Measurements from ENCODE around the gene ZCCHC24.
A peak's percentile ranks its signal among the peaks of the same experiment; 100 is the strongest.

The ZCCHC24 gene

GRCh38 chr10:79398642-79399041 lies 46.8 kb downstream of the ZCCHC24 start:
- Histone ChIP-seq H3K9ac (ENCODE audit: low read length) (no peak overlapping the region), H4K12ac (ENCODE audit: low read depth, low read length) (no peak overlapping the region), H3K9me3 (ENCODE audit: insufficient read depth, low read depth, low read length) (peaks cover 2% of the 10 kb centered on the region), H3K27ac (ENCODE audit: low read depth, low read length) (no peak overlapping the region), H3K36me3 (ENCODE audit: control insufficient read depth in 1 of 2, insufficient read depth in 2 of 2, low read length in 2 of 2) (no peaks in the 10 kb centered on the region), H3K4ac (ENCODE audit: low read depth, low read length) (no peak overlapping the region), H3K27me3 (ENCODE audit: insufficient read depth, low read length) (no peaks in the 10 kb centered on the region), H3K79me2 (ENCODE audit: control insufficient read depth, insufficient read depth, low read length, poor library complexity) (no peaks in the 10 kb centered on the region), H3K4me2 (ENCODE audit: low read length) (no peak overlapping the region), H3K4me3 (ENCODE audit: low read depth, low read length) (no peak overlapping the region), H3K14ac (ENCODE audit: low read length) (no peak overlapping the region), H2AK5ac (ENCODE audit: low read length) (no peak overlapping the region), H4K8ac (ENCODE audit: low read depth, low read length) (no peak overlapping the region), H3K18ac (ENCODE audit: low read length) (no peak overlapping the region), H2BK5ac (ENCODE audit: low read depth, low read length, poor library complexity) (no peak overlapping the region), H3K79me1 (ENCODE audit: low read length) (peaks cover 5% of the 10 kb centered on the region), H2BK12ac (ENCODE audit: low read length) (peak overlapping the region; percentile 51), H2BK120ac (ENCODE audit: insufficient read depth, low read length, poor library complexity) (no peak overlapping the region), H3K23ac (ENCODE audit: low read length) (no peak overlapping the region), H4K91ac (ENCODE audit: low read depth, low read length) (peak overlapping the region; percentile 37), H2AFZ (ENCODE audit: insufficient read depth, low read length, poor library complexity) (no peak overlapping the region), H3K4me1 (ENCODE audit: control insufficient read depth in 1 of 2, insufficient read depth in 2 of 2, low read length in 2 of 2) (peaks cover 35 to 40% of the 10 kb centered on the region in 2 experiments)
- no CpG with 5 or more reads among the region's 4 CpGs for WGBS (ENCODE audit: extremely low coverage, insufficient coverage, insufficient read length)
- no peak for DNase-seq

DNA sequence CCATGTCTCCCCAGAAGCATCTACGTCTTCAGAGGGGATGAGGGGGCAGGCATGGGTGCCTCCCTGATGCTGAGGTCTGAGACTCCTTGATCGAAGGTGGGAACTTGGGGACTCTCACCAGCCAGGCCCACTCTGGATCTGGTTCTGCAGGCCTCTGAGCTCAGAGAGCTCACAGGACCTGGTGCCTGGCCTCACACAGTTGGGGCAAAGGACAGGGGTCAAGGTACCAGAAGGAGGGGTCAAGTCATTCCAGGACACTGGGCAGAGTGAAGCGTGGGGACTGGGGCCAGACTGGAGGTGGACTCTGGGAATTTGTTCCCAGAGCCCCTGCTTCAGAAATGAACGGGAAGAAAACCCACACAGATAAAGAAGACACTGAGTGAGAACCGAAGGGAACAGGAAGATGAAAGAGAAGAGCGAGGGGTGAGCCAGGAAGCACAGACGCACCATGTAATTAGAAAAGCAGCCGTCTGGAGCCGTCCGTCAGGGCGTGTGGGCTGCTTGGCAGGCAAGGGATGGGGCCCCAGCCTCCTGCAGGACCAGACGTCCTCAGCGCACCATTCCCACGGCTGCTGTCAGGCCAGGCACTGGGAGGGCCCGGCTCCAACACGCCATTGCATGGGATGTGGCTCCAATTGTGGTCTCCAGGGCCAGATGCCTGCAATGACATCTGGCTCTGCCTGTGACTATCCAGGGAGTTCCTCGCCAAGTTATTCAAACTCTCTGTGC lies 47.7 kb downstream of the ZCCHC24 start:
- Histone ChIP-seq H4K91ac (ENCODE audit: low read depth, low read length) (peak overlapping the region; percentile 7), H2BK5ac (ENCODE audit: low read depth, low read length, poor library complexity) (no peak overlapping the region), H3K4me1 (ENCODE audit: control insufficient read depth in 1 of 2, insufficient read depth in 2 of 2, low read length in 2 of 2) (peaks cover 30 to 31% of the 10 kb centered on the region in 2 experiments), H2AFZ (ENCODE audit: insufficient read depth, low read length, poor library complexity) (no peak overlapping the region), H2AK5ac (ENCODE audit: low read length) (no peak overlapping the region), H3K23ac (ENCODE audit: low read length) (no peak overlapping the region), H2BK120ac (ENCODE audit: insufficient read depth, low read length, poor library complexity) (no peak overlapping the region), H3K14ac (ENCODE audit: low read length) (no peak overlapping the region), H3K9me3 (ENCODE audit: insufficient read depth, low read depth, low read length) (peaks cover 2% of the 10 kb centered on the region), H3K27ac (ENCODE audit: low read depth, low read length) (peak overlapping the region; percentile 21), H4K12ac (ENCODE audit: low read depth, low read length) (no peak overlapping the region), H3K27me3 (ENCODE audit: insufficient read depth, low read length) (no peaks in the 10 kb centered on the region), H3K79me2 (ENCODE audit: control insufficient read depth, insufficient read depth, low read length, poor library complexity) (no peaks in the 10 kb centered on the region), H3K36me3 (ENCODE audit: control insufficient read depth in 1 of 2, insufficient read depth in 2 of 2, low read length in 2 of 2) (no peaks in the 10 kb centered on the region), H3K4me3 (ENCODE audit: low read depth, low read length) (no peak overlapping the region), H4K8ac (ENCODE audit: low read depth, low read length) (no peak overlapping the region), H3K4me2 (ENCODE audit: low read length) (no peak overlapping the region), H3K79me1 (ENCODE audit: low read length) (peaks cover 5% of the 10 kb centered on the region), H3K18ac (ENCODE audit: low read length) (peak overlapping the region; percentile 12), H2BK12ac (ENCODE audit: low read length) (peak overlapping the region; percentile 4), H3K4ac (ENCODE audit: low read depth, low read length) (no peak overlapping the region), H3K9ac (ENCODE audit: low read length) (no peak overlapping the region)
- no peak for DNase-seq
- no CpG with 5 or more reads among the region's 17 CpGs for WGBS (ENCODE audit: extremely low coverage, insufficient coverage, insufficient read length)

DNA sequence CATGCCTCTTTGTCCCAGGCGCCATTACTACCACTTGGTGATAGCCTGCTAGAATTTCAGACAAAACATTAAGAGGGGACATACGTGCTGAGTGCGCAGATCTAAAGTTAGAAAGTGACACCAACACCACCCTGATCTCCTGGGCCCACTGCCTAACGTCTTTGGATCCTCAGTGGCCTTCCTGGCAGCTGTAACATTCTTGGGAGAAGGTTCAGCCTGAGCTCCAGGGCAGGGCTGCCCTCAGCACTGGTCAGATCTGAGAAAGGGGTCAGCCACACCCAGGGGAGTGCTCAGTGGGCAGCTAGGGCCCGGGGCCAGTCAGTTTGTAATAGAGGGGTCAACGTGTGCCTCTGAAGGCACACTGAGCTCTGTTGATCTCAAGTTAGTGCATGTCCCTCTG lies 48.4 kb downstream of the ZCCHC24 start:
- Histone ChIP-seq H2BK12ac (ENCODE audit: low read length) (no peak overlapping the region), H3K9me3 (ENCODE audit: insufficient read depth, low read depth, low read length) (peaks cover 2% of the 10 kb centered on the region), H3K4ac (ENCODE audit: low read depth, low read length) (no peak overlapping the region), H3K4me1 (ENCODE audit: control insufficient read depth in 1 of 2, insufficient read depth in 2 of 2, low read length in 2 of 2) (peaks cover 30 to 31% of the 10 kb centered on the region in 2 experiments), H3K14ac (ENCODE audit: low read length) (no peak overlapping the region), H3K27me3 (ENCODE audit: insufficient read depth, low read length) (no peaks in the 10 kb centered on the region), H3K36me3 (ENCODE audit: control insufficient read depth in 1 of 2, insufficient read depth in 2 of 2, low read length in 2 of 2) (no peaks in the 10 kb centered on the region), H3K27ac (ENCODE audit: low read depth, low read length) (no peak overlapping the region), H2BK120ac (ENCODE audit: insufficient read depth, low read length, poor library complexity) (no peak overlapping the region), H3K79me1 (ENCODE audit: low read length) (peaks cover 5% of the 10 kb centered on the region), H2AK5ac (ENCODE audit: low read length) (no peak overlapping the region), H3K23ac (ENCODE audit: low read length) (no peak overlapping the region), H4K12ac (ENCODE audit: low read depth, low read length) (no peak overlapping the region), H4K91ac (ENCODE audit: low read depth, low read length) (no peak overlapping the region), H2BK5ac (ENCODE audit: low read depth, low read length, poor library complexity) (no peak overlapping the region), H2AFZ (ENCODE audit: insufficient read depth, low read length, poor library complexity) (no peak overlapping the region), H3K9ac (ENCODE audit: low read length) (no peak overlapping the region), H3K79me2 (ENCODE audit: control insufficient read depth, insufficient read depth, low read length, poor library complexity) (no peaks in the 10 kb centered on the region), H3K18ac (ENCODE audit: low read length) (no peak overlapping the region), H3K4me3 (ENCODE audit: low read depth, low read length) (no peak overlapping the region), H4K8ac (ENCODE audit: low read depth, low read length) (no peak overlapping the region), H3K4me2 (ENCODE audit: low read length) (no peak overlapping the region)
- DNase-seq, result no peak
- WGBS (ENCODE audit: extremely low coverage, insufficient coverage, insufficient read length), result no CpG with 5 or more reads among the region's 6 CpGs

- Histone ChIP-seq H3K4ac (ENCODE audit: low read depth, low read length) (no peak overlapping the region), H3K36me3 (ENCODE audit: control insufficient read depth in 1 of 2, insufficient read depth in 2 of 2, low read length in 2 of 2) (no peaks in the 10 kb centered on the region), H3K14ac (ENCODE audit: low read length) (no peak overlapping the region), H3K23ac (ENCODE audit: low read length) (no peak overlapping the region), H4K12ac (ENCODE audit: low read depth, low read length) (no peak overlapping the region), H3K9ac (ENCODE audit: low read length) (no peak overlapping the region), H3K79me1 (ENCODE audit: low read length) (peaks cover 6% of the 10 kb centered on the region), H3K4me3 (ENCODE audit: low read depth, low read length) (no peak overlapping the region), H2AK5ac (ENCODE audit: low read length) (no peak overlapping the region), H3K18ac (ENCODE audit: low read length) (no peak overlapping the region), H2BK5ac (ENCODE audit: low read depth, low read length, poor library complexity) (no peak overlapping the region), H3K27ac (ENCODE audit: low read depth, low read length) (no peak overlapping the region), H2BK120ac (ENCODE audit: insufficient read depth, low read length, poor library complexity) (no peak overlapping the region), H3K4me1 (ENCODE audit: control insufficient read depth in 1 of 2, insufficient read depth in 2 of 2, low read length in 2 of 2) (peaks cover 29 to 31% of the 10 kb centered on the region in 2 experiments), H2AFZ (ENCODE audit: insufficient read depth, low read length, poor library complexity) (no peak overlapping the region), H3K9me3 (ENCODE audit: insufficient read depth, low read depth, low read length) (peaks cover 2% of the 10 kb centered on the region), H4K8ac (ENCODE audit: low read depth, low read length) (no peak overlapping the region), H4K91ac (ENCODE audit: low read depth, low read length) (no peak overlapping the region), H2BK12ac (ENCODE audit: low read length) (no peak overlapping the region), H3K79me2 (ENCODE audit: control insufficient read depth, insufficient read depth, low read length, poor library complexity) (no peaks in the 10 kb centered on the region), H3K4me2 (ENCODE audit: low read length) (no peak overlapping the region), H3K27me3 (ENCODE audit: insufficient read depth, low read length) (no peaks in the 10 kb centered on the region)
- no CpG with 5 or more reads among the region's 5 CpGs for WGBS (ENCODE audit: extremely low coverage, insufficient coverage, insufficient read length)
- DNase-seq, result no peak
These were observed 48.9 kb downstream of the ZCCHC24 start for GRCh38 chr10:79396520-79396919.

Measured in trophoblast cell (in vitro differentiated cells and primary cell).